Mesodermal cell (in vitro differentiated cells): Measurements from ENCODE around the gene HOXC4.

Experiments used
- H3K27ac ChIP-seq: 2 replicates; pipeline ENCODE4 v1.7.0; 2013; ENCODE audit warnings: mild to moderate bottlenecking, low read depth, low read length, moderate library complexity; ENCODE audit not compliant: severe bottlenecking
- H3K36me3 ChIP-seq: 2 replicates; pipeline ENCODE4 v1.7.1; 2013; ENCODE audit warnings: mild to moderate bottlenecking, low read length, moderate library complexity; ENCODE audit not compliant: control insufficient read depth, insufficient read depth
- H3K4me1 ChIP-seq: one replicate; pipeline ENCODE4 v1.7.1; 2013; ENCODE audit warnings: mild to moderate bottlenecking, low read length; ENCODE audit not compliant: insufficient read depth, control insufficient read depth, poor library complexity, severe bottlenecking
- H3K4me3 ChIP-seq: 2 replicates; pipeline ENCODE4 v1.7.0; 2013; ENCODE audit warnings: low read length, control low read depth, mild to moderate bottlenecking; ENCODE audit not compliant: insufficient read depth, poor library complexity, severe bottlenecking; ENCODE audit errors: extremely low read depth
- H3K9me3 ChIP-seq: 2 replicates; pipeline ENCODE4 v1.7.1; 2013; ENCODE audit warnings: mild to moderate bottlenecking, low read length, moderate library complexity; ENCODE audit not compliant: control insufficient read depth
- WGBS, 2 experiments: methylation state at CpG; one replicate each; pipeline ENCODE4 v1.1.5; 2013; ENCODE audit warnings: missing lambda C conversion rate in 2 of 2; ENCODE audit not compliant: insufficient coverage in 2 of 2; 5-methylcytosine and 5-hydroxymethylcytosine counted together

The HOXC4 gene

DNA sequence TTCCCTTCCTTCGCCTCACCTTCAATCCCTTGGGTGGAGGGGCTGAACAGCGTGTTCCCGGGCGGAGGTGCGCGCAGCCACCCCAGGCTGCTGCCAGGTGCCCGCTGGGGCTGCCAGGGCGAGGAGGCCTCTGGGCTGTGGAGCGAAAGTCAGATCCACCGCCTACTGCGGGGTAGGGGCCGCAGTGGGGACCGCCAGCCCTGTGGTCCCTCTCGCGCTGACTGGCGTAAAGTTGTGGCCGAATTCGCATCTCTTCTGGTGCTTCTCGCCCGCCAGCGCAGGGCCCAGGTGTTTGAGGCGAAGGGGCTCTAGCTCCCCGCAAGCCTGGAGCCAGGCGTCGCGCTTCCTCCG lies 6.9 kb upstream of the HOXC4 start:
- Histone ChIP-seq H3K4me3 (no peak overlapping the region), H3K27ac (no peak overlapping the region), H3K4me1 (no peaks in the 10 kb centered on the region), H3K36me3 (no peaks in the 10 kb centered on the region), H3K9me3 (no peaks in the 10 kb centered on the region)
- WGBS, 2 experiments = 3 to 9% methylated on average over 25 to 26 of the region's 27 CpGs

DNA sequence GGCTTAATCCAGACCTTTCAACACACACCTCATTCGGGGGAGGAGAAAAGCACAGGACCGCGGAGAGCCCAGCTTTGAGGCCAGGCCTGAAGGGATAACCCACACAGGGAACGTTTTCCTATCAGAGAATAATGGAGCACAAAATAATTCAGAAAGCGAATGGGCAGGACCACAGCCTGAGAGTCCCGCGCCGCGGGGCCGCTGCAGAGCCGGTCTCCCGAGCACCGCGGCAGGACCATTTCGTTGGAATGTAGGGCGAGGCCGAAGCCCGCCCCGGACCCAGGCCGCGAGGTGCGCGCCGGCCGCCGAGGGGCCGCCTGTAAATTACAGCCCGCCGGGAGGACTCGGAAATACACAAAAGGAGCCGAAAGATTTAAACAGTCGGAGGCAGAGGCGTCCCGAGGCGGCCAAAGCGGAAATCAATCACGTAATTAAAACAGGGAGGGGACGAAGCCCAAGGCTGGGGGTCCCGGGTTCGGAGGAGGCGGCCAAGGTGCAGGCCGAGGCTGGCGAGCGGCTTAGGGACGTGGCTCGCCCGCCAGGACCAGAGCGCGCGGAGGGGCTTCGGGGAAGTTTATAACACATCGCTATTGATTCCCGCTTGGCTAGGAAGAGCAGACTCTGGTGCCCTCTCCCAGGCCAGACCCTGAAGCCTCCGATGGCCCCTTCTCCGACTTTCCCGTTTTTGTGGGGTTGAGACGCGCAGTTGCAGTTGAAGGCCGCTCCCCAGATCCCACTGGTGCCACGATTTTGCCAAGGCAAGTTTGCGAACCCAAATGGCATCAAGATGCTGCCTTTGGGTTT lies 6.3 kb upstream of the HOXC4 start:
- no peaks in the 10 kb centered on the region for H3K36me3 ChIP-seq
- WGBS, 2 experiments = 2 to 3% methylated on average over 52 to 57 of the region's 61 CpGs
- H3K4me1 ChIP-seq = no peaks in the 10 kb centered on the region
- H3K9me3 ChIP-seq = no peaks in the 10 kb centered on the region
- H3K4me3 ChIP-seq = no peak overlapping the region
- no peak overlapping the region for H3K27ac ChIP-seq

DNA sequence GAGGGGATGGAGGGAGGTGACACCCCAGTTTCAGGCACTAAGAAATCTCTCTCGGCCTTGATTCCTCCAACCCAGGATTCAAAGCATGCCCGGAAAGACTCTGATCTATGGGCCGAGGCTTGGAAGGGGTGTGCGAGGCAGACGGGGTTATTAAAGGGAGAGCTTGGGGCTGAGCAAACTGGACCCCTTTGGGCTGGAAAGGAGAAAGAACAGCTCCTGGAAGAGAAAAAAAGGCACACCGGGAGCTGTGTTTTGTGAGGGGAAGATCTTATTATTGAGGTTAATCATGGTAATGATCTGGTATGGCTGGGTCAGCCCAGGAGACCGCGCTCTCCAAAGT lies 5.7 kb upstream of the HOXC4 start:
- Histone ChIP-seq H3K4me1 (no peaks in the 10 kb centered on the region), H3K4me3 (no peak overlapping the region)
- 0 to 9% methylated on average over 4 to 5 of the region's 8 CpGs for WGBS, 2 experiments

DNA sequence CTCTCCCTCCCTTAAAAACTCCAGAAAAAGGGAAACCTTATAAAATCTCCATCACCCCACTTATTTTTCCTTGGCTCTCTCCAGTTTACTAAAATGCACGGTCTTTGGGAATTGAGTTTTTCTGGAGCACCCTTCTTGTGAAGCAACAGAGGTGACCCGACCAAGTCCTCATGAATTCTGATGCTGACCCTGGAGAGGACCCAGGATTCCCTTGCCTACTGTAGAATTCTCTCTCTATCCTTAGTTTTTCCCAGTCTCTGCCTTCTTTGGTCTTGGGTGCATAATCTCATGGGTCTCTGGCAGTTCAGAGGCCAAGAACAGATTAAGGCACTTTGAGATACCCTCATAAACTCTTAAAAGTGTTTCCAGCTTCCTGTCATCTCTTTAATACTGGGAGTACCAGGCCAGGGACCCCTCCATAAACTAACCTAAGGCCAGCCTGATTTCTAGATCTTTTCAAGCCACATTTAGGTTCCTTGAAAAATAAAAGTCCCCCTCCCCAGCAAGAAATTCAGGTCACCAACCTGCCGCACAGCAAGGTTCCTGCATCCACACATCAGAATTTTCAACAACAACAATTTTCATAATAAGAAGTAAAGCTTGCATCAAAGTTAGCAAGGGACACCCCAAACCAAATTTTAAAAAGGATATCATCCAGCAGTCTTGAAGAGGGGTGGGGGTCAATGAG lies 5.1 kb upstream of the HOXC4 start:
- H3K27ac ChIP-seq = no peak overlapping the region
- no peak overlapping the region for H3K4me3 ChIP-seq
- WGBS, 2 experiments = 7 to 23% methylated on average over 2 to 3 of the region's 3 CpGs
- H3K4me1 ChIP-seq = no peaks in the 10 kb centered on the region
- no peaks in the 10 kb centered on the region for H3K36me3 ChIP-seq
- H3K9me3 ChIP-seq = no peaks in the 10 kb centered on the region

More for the DNA sequence above, 5.7 kb upstream of the HOXC4 start:
- H3K36me3 ChIP-seq = no peaks in the 10 kb centered on the region
- H3K27ac ChIP-seq = no peak overlapping the region
- no peaks in the 10 kb centered on the region for H3K9me3 ChIP-seq

- no peak overlapping the region for H3K27ac ChIP-seq
Observed at GRCh38 chr12:54049108-54049507, 4.5 kb upstream of the HOXC4 start.

GRCh38 chr12:54050482-54050810 lies 3.2 kb upstream of the HOXC4 start:
- no peak overlapping the region for H3K4me3 ChIP-seq
- no peaks in the 10 kb centered on the region for H3K9me3 ChIP-seq
- WGBS, 2 experiments = 0% methylated on average over 1 of the region's 2 CpGs
- no peaks in the 10 kb centered on the region for H3K4me1 ChIP-seq
- H3K36me3 ChIP-seq = no peaks in the 10 kb centered on the region
- no peak overlapping the region for H3K27ac ChIP-seq

More at GRCh38 chr12:54049108-54049507, 4.5 kb upstream of the HOXC4 start:
- H3K9me3 ChIP-seq = no peaks in the 10 kb centered on the region
- H3K4me1 ChIP-seq = no peaks in the 10 kb centered on the region
- H3K36me3 ChIP-seq = no peaks in the 10 kb centered on the region
- WGBS, 2 experiments = 10% methylated on average over 4 of the region's 6 CpGs; no CpG with 5 or more reads in 1 of the 2 experiments
- no peak overlapping the region for H3K4me3 ChIP-seq

GRCh38 chr12:54051026-54051842 lies 2.4 kb upstream of the HOXC4 start:
- 7 to 12% methylated on average over 5 to 10 of the region's 12 CpGs for WGBS, 2 experiments
- H3K9me3 ChIP-seq = no peaks in the 10 kb centered on the region
- H3K4me3 ChIP-seq = no peak overlapping the region
- no peaks in the 10 kb centered on the region for H3K4me1 ChIP-seq
- H3K27ac ChIP-seq = no peak overlapping the region
- no peaks in the 10 kb centered on the region for H3K36me3 ChIP-seq

- WGBS, 2 experiments = 3 to 8% methylated on average over 11 to 18 of the region's 24 CpGs
- H3K9me3 ChIP-seq = no peaks in the 10 kb centered on the region
- H3K27ac ChIP-seq = no peak overlapping the region
- no peaks in the 10 kb centered on the region for H3K4me1 ChIP-seq
- no peak overlapping the region for H3K4me3 ChIP-seq
- H3K36me3 ChIP-seq = no peaks in the 10 kb centered on the region
Observed at GRCh38 chr12:54051874-54052437, 1.7 kb upstream of the HOXC4 start.

GRCh38 chr12:54052438-54053002 lies 1.1 kb upstream of the HOXC4 start:
- 3% methylated on average over 4 of the region's 10 CpGs for WGBS, 2 experiments
- H3K27ac ChIP-seq = peak overlapping the region; percentile 24
- H3K9me3 ChIP-seq = no peaks in the 10 kb centered on the region
- no peaks in the 10 kb centered on the region for H3K36me3 ChIP-seq
- H3K4me1 ChIP-seq = no peaks in the 10 kb centered on the region
- no peak overlapping the region for H3K4me3 ChIP-seq

DNA sequence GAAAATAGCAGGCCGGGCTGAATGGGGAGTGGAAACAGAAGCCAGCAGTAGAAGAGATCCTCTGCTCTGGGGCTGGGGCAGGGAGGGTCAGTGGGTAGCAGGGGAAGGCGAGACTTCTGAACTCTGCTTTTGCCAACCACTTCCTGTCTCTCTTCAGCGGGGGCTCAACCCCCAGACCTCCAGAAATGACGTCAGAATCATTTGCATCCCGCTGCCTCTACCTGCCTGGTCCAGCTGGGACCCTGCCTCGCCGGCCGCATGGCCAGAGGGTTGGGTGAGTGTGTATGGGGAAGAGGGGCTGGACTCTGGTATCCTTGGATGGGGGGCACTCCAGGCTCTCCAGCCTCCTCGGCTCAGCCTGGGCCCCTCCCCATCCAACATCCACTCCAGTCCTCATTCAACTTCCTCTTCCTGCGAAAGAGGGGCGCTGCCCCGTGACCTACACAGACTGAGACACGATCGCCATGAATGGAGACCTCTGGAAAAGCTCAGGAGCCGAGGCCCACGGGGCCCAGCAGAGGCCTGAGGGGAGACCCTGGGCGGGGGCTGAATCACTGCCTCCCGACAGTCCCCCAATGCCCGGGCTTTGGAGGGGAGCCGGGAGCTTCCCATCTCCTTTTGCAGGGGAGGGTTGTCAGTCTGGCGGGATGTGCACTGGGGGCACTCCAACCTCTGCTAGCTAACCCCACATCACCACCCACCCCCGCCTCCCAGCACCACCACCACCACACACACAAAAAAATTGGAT lies 458 bp upstream of the HOXC4 start:
- Histone ChIP-seq H3K4me3 (peak overlapping the region; percentile 25), H3K36me3 (no peaks in the 10 kb centered on the region), H3K27ac (no peak overlapping the region), H3K9me3 (no peaks in the 10 kb centered on the region), H3K4me1 (no peaks in the 10 kb centered on the region)
- WGBS, 2 experiments = 3% methylated on average over 12 of the region's 22 CpGs; no CpG with 5 or more reads in 1 of the 2 experiments
